CD4-positive, alpha-beta T cell treated with Interleukin-17A for 4 hours (primary cell): ENCODE data around the gene MYBBP1A.

Experiments
- DNase-seq: peaks from one replicate; pipeline ENCODE4 v3.0.0-alpha.2; 2020; ENCODE audit warnings: mixed read lengths

MYBBP1A gene

GRCh38 chr17:4548721-4549531 is 6.3 kb downstream of the MYBBP1A start:
- DNase-seq: no peak

- no peak for DNase-seq
These were observed 7.1 kb downstream of the MYBBP1A start for GRCh38 chr17:4548061-4548461.

- no peak for DNase-seq
These were observed 7.9 kb downstream of the MYBBP1A start for GRCh38 chr17:4547118-4547906.

GRCh38 chr17:4545217-4545951 is 9.8 kb downstream of the MYBBP1A start:
- no peak for DNase-seq

GRCh38 chr17:4544951-4545216 is 10.3 kb downstream of the MYBBP1A start:
- DNase-seq: no peak

- DNase-seq: no peak
These were observed 10.8 kb downstream of the MYBBP1A start for GRCh38 chr17:4544135-4544950.

- DNase-seq: no peak
These were observed 11.6 kb downstream of the MYBBP1A start for GRCh38 chr17:4543557-4544026.

- no peak for DNase-seq
These were observed 12.4 kb downstream of the MYBBP1A start for GRCh38 chr17:4542726-4543191.

GRCh38 chr17:4542003-4542725 is 13.0 kb downstream of the MYBBP1A start:
- no peak for DNase-seq

- DNase-seq: no peak
These were observed 13.7 kb downstream of the MYBBP1A start for GRCh38 chr17:4541328-4542002.

- no peak for DNase-seq
These were observed 14.4 kb downstream of the MYBBP1A start for GRCh38 chr17:4540687-4541327.

GRCh38 chr17:4540224-4540651 is 14.9 kb downstream of the MYBBP1A start:
- DNase-seq: no peak

GRCh38 chr17:4539576-4540223 is 15.5 kb downstream of the MYBBP1A start:
- no peak for DNase-seq

- DNase-seq: no peak
These were observed 16.2 kb downstream of the MYBBP1A start for GRCh38 chr17:4539025-4539424.

- DNase-seq: no peak
These were observed 16.8 kb downstream of the MYBBP1A start for GRCh38 chr17:4538236-4539002.

- no peak for DNase-seq
These were observed 17.5 kb downstream of the MYBBP1A start for GRCh38 chr17:4537451-4538235.

GRCh38 chr17:4536742-4537411 is 18.3 kb downstream of the MYBBP1A start:
- DNase-seq: no peak

GRCh38 chr17:4536259-4536741 is 18.9 kb downstream of the MYBBP1A start:
- no peak for DNase-seq
